CD14-positive monocyte (primary cell): Measurements from ENCODE around the gene ZFP36. TPM values are rescaled to one million over a fixed set of nuclear protein-coding genes. Genes with fewer than 3 reads are reported as not detected.
A peak's percentile ranks its signal among the peaks of the same experiment; 100 is the strongest.

ENCODE experiments used
- DNase-seq, 3 donors: peaks; one replicate each; pipeline ENCODE4 v3.0.0-alpha.2; 2011 to 2022
- H2AFZ ChIP-seq: 2 replicates; pipeline ENCODE4 v1.6.0; 2012; ENCODE audit warnings: mild to moderate bottlenecking, low read depth, low read length, inconsistent platforms; ENCODE audit not compliant: insufficient read depth, poor library complexity, severe bottlenecking
- H3K27ac ChIP-seq, 2 donors: 1 replicate in 1 of 2; 2 replicates in 1 of 2; pipeline ENCODE4 v1.5.1; 2012 to 2013; ENCODE audit warnings: low read length in 2 of 2, control low read depth in 1 of 2, inconsistent platforms in 1 of 2, low read depth in 1 of 2, mild to moderate bottlenecking in 1 of 2
- H3K27me3 ChIP-seq, 2 donors: one replicate each; pipeline versions ENCODE4 v1.6.0 to v1.6.1; 2011 to 2013; ENCODE audit warnings: low read length in 2 of 2; ENCODE audit not compliant: control insufficient read depth in 2 of 2, insufficient read depth in 2 of 2
- H3K36me3 ChIP-seq, 2 donors: replicated peaks in 1 of 2; 1 replicate in 1 of 2; 2 replicates in 1 of 2; pipeline versions ENCODE4 v1.5.1 to v1.6.1; 2012 to 2013; ENCODE audit warnings: low read length in 2 of 2, control low read depth in 1 of 2, inconsistent platforms in 1 of 2, mild to moderate bottlenecking in 1 of 2; ENCODE audit not compliant: insufficient read depth in 2 of 2, control insufficient read depth in 1 of 2
- H3K4me1 ChIP-seq, 2 donors: 1 replicate in 1 of 2; 2 replicates in 1 of 2; pipeline versions ENCODE4 v1.5.1 to v1.6.1; 2012 to 2013; ENCODE audit warnings: low read length in 2 of 2, control low read depth in 1 of 2, inconsistent platforms in 1 of 2, mild to moderate bottlenecking in 1 of 2, moderate library complexity in 1 of 2; ENCODE audit not compliant: insufficient read depth in 2 of 2, control insufficient read depth in 1 of 2
- H3K4me2 ChIP-seq: replicated peaks from 2 replicates; pipeline ENCODE3; 2012; ENCODE audit warnings: low read length, moderate library complexity, mild to moderate bottlenecking; ENCODE audit not compliant: poor library complexity, severe bottlenecking; ENCODE audit errors: extremely low read depth
- H3K4me3 ChIP-seq, 3 experiments: fragments of 200-600 bp in 1 of 3; sonication (generic) in 1 of 3; replicated peaks in 1 of 3; 1 replicate in 2 of 3; 2 replicates in 1 of 3; pipeline ENCODE4 v1.5.1; 2011 to 2013; ENCODE audit warnings: low read length in 3 of 3, mild to moderate bottlenecking in 3 of 3, control low read depth in 2 of 3, low read depth in 2 of 3, inconsistent platforms in 1 of 3, moderate library complexity in 1 of 3
- H3K79me2 ChIP-seq: 2 replicates; pipeline ENCODE4 v1.6.0; 2012; ENCODE audit warnings: mild to moderate bottlenecking, control low read depth, inconsistent platforms, low read length, moderate library complexity; ENCODE audit not compliant: insufficient read depth
- H3K9ac ChIP-seq: 2 replicates; pipeline ENCODE4 v1.6.0; 2017; ENCODE audit warnings: low read length, mild to moderate bottlenecking; ENCODE audit not compliant: insufficient read depth, poor library complexity, severe bottlenecking
- H3K9me3 ChIP-seq, 2 donors: replicated peaks in 1 of 2; 1 replicate in 1 of 2; 2 replicates in 1 of 2; pipeline versions ENCODE4 v1.5.1 to v1.6.1; 2012 to 2013; ENCODE audit warnings: low read length in 2 of 2, control low read depth in 1 of 2; ENCODE audit not compliant: control insufficient read depth in 1 of 2, insufficient read depth in 1 of 2
- H4K20me1 ChIP-seq: 2 replicates; pipeline ENCODE4 v1.6.0; 2012; ENCODE audit warnings: mild to moderate bottlenecking, low read length, control low read depth, moderate library complexity; ENCODE audit not compliant: insufficient read depth
- H3K27ac Mint-ChIP-seq, 7 donors: one replicate each; pipeline ENCODE4 v1.8.0; 2020; ENCODE audit warnings: mild to moderate bottlenecking in 7 of 7, mixed read lengths in 7 of 7, moderate library complexity in 6 of 7, inconsistent platforms in 2 of 7
- H3K27me3 Mint-ChIP-seq, 3 donors: one replicate each; pipeline ENCODE4 v1.8.0; 2021 to 2022; ENCODE audit warnings: low read depth in 3 of 3, mild to moderate bottlenecking in 3 of 3, mixed read lengths in 3 of 3, moderate library complexity in 3 of 3, inconsistent platforms in 1 of 3
- H3K36me3 Mint-ChIP-seq, 2 donors: one replicate each; pipeline ENCODE4 v1.8.0; 2020; ENCODE audit warnings: mixed read lengths in 2 of 2, inconsistent platforms in 1 of 2, mild to moderate bottlenecking in 1 of 2
- H3K4me1 Mint-ChIP-seq: one replicate; pipeline ENCODE4 v1.8.0; 2020; ENCODE audit warnings: mild to moderate bottlenecking, mixed read lengths
- H3K4me3 Mint-ChIP-seq, 2 donors: one replicate each; pipeline ENCODE4 v1.8.0; 2020; ENCODE audit warnings: mild to moderate bottlenecking in 2 of 2, mixed read lengths in 2 of 2, moderate library complexity in 1 of 2
- H3K9me3 Mint-ChIP-seq, 7 donors: one replicate each; pipeline ENCODE4 v1.8.0; 2020 to 2022; ENCODE audit warnings: mixed read lengths in 7 of 7, mild to moderate bottlenecking in 6 of 7, moderate library complexity in 6 of 7, inconsistent platforms in 2 of 7
- WGBS: methylation state at CpG from one replicate; pipeline ENCODE4 v1.1.5; 2013; ENCODE audit warnings: missing lambda C conversion rate; ENCODE audit not compliant: insufficient coverage; 5-methylcytosine and 5-hydroxymethylcytosine counted together
- intact Hi-C, 2 donors: fragments of 100-400 bp; cut with micrococcal nuclease; formaldehyde crosslinking; loops; one replicate each; pipeline versions ENCODE4 v1.15.0 to v1.15.1; 2023
- polyA plus RNA-seq, 3 donors: library from polyadenylated mRNA; depleted of rRNA in 1 of 3; unstranded in 2 of 3; stranded (reverse) in 1 of 3; fragments of 300-500 nt in 2 of 3; fragments of >200 nt in 1 of 3; fragmentation: Illumina TruSeq in 2 of 3; gene quantifications; 1 replicate in 2 of 3; 2 replicates in 1 of 3; pipeline ENCODE4 v1.2.3, GENCODE V29; 2012 to 2021
- TF ChIP-seq, protein P1 (sequence below): fragments of 200-600 bp; IDR thresholded peaks from one replicate; pipeline ENCODE4 v1.8.0; 2022; ENCODE audit warnings: antibody characterized with exemption, mild to moderate bottlenecking

Gene ZFP36
- polyA plus RNA-seq, 3 donors: 473 to 2,084 (median 632) TPM

DNA sequence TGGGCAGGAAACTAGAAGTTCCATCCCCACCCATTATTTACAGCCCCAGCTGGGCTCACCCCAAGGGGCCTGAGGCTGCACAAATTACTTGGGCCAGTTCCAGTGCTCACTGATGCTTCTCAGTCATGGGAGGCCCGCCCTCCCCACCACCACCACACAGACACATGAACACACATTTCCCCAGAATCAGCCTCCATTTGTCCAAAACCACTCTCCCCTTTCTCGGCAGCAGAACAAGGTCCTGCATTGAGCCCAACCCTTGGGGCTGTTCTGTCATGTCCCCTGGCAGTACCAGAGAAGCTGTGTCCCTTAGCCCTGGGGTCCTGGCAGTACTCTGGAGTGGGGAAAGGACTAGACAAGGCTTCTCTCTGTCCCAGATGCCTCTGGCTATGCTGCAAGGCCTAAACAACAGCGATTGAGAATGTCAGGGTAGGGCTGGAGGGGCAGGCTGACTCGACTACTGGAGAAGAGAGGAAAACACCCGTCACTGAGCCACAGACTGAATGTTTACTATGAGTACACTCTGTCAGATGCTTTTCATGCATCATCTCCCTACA, 42.7 kb upstream of the ZFP36 start:
- Histone ChIP-seq H3K4me3 (no peak overlapping the region), H3K4me1 (no peaks in the 10 kb centered on the region), H3K9ac (no peak overlapping the region), H3K79me2 (no peaks in the 10 kb centered on the region), H3K9me3 (no peaks in the 10 kb centered on the region), H3K27ac (no peak overlapping the region), H3K27me3 (no peaks in the 10 kb centered on the region), H4K20me1 (no peaks in the 10 kb centered on the region), H3K4me2 (no peak overlapping the region), H2AFZ (no peak overlapping the region), H3K36me3 (peaks cover 62 to 92% of the 10 kb centered on the region in 2 donors)
- DNase-seq: no peak
- TF ChIP-seq, protein P1, sequence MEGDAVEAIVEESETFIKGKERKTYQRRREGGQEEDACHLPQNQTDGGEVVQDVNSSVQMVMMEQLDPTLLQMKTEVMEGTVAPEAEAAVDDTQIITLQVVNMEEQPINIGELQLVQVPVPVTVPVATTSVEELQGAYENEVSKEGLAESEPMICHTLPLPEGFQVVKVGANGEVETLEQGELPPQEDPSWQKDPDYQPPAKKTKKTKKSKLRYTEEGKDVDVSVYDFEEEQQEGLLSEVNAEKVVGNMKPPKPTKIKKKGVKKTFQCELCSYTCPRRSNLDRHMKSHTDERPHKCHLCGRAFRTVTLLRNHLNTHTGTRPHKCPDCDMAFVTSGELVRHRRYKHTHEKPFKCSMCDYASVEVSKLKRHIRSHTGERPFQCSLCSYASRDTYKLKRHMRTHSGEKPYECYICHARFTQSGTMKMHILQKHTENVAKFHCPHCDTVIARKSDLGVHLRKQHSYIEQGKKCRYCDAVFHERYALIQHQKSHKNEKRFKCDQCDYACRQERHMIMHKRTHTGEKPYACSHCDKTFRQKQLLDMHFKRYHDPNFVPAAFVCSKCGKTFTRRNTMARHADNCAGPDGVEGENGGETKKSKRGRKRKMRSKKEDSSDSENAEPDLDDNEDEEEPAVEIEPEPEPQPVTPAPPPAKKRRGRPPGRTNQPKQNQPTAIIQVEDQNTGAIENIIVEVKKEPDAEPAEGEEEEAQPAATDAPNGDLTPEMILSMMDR: no peak
- Mint-ChIP-seq H3K27ac (peak overlapping the region in 3 of 7 donors; percentile 14 to 48 (median 26)), H3K4me3 (no peak overlapping the region), H3K27me3 (peaks cover 0 to 2% (median 0%) of the 10 kb centered on the region in 3 donors), H3K9me3 (no peaks in the 10 kb centered on the region), H3K36me3 (peaks cover 68 to 87% of the 10 kb centered on the region in 2 donors), H3K4me1 (no peaks in the 10 kb centered on the region)
- 100% methylated on average over 2 of the region's 5 CpGs for WGBS
- intact Hi-C loops: no loop called here

DNA sequence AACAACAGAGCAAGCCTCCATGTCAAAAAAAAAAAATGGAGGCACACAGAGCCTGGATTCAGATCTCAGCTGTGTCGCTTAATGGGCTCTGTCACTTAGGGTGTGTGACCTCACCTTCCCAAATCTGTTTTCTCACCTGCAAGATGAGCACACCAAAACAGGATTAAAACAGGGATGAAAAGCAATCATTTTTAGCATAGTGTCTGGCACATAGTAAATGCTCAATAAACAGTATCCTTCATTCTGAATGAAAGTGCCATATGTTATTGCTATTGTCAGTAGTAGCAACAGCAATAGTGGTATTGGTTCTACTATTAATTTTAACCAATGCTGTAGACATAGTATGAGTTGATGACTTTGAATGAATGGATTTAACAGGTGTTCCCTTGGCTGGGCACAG, 41.1 kb upstream of the ZFP36 start:
- H3K27ac Mint-ChIP-seq: peak overlapping the region in 2 of 7 donors; percentile 3 to 46
- no peak overlapping the region for H3K4me3 Mint-ChIP-seq
- Histone ChIP-seq H2AFZ (no peak overlapping the region), H3K27ac (no peak overlapping the region), H3K27me3 (no peaks in the 10 kb centered on the region), H3K36me3 (peaks cover 64 to 92% of the 10 kb centered on the region in 2 donors), H3K4me3 (no peak overlapping the region), H3K9me3 (no peaks in the 10 kb centered on the region), H3K4me2 (no peak overlapping the region), H3K9ac (no peak overlapping the region), H4K20me1 (no peaks in the 10 kb centered on the region), H3K79me2 (no peaks in the 10 kb centered on the region), H3K4me1 (no peaks in the 10 kb centered on the region)
- peaks cover 0 to 2% (median 0%) of the 10 kb centered on the region in 3 donors for H3K27me3 Mint-ChIP-seq
- TF ChIP-seq, protein P1: no peak
- H3K36me3 Mint-ChIP-seq: peaks cover 71 to 88% of the 10 kb centered on the region in 2 donors
- H3K9me3 Mint-ChIP-seq: no peaks in the 10 kb centered on the region
- H3K4me1 Mint-ChIP-seq: no peaks in the 10 kb centered on the region
- intact Hi-C loops: no loop called here
- no CpG with 5 or more reads among the region's 1 CpG for WGBS
- DNase-seq: no peak
